NOMO-1 treated with dmso at 0.1 percent for 144 hours (cell line): ENCODE results near the gene CAMK1G.

ENCODE experiments used
- DNase-seq: peaks from one replicate; lab custom pipeline; 2025; ENCODE audit not compliant: unreplicated experiment; lab: John Stamatoyannopoulos, UW

Gene CAMK1G

GRCh38 chr1:209618291-209618690, 34.8 kb downstream of the CAMK1G start:
- no peak for DNase-seq

GRCh38 chr1:209618756-209619420, 35.4 kb downstream of the CAMK1G start:
- DNase-seq, result no peak

GRCh38 chr1:209619696-209620486, 36.4 kb downstream of the CAMK1G start:
- no peak for DNase-seq

GRCh38 chr1:209620487-209620884, 37.0 kb downstream of the CAMK1G start:
- DNase-seq, result no peak

GRCh38 chr1:209621286-209621685, 37.8 kb downstream of the CAMK1G start:
- DNase-seq, result no peak

- DNase-seq, result no peak
Observed at GRCh38 chr1:209621741-209622655, 38.5 kb downstream of the CAMK1G start.

GRCh38 chr1:209622841-209623829, 39.6 kb downstream of the CAMK1G start:
- DNase-seq, result no peak

- no peak for DNase-seq
Observed at GRCh38 chr1:209624558-209625549, 41.3 kb downstream of the CAMK1G start.

- no peak for DNase-seq
Observed at GRCh38 chr1:209625791-209626285, 42.3 kb downstream of the CAMK1G start.

GRCh38 chr1:209626346-209627026, 43.0 kb downstream of the CAMK1G start:
- DNase-seq, result no peak

- peak; percentile 50 for DNase-seq
Observed at GRCh38 chr1:209627027-209627731, 43.7 kb downstream of the CAMK1G start.

- peak; percentile 27 for DNase-seq
Observed at GRCh38 chr1:209627732-209628196, 44.2 kb downstream of the CAMK1G start.

GRCh38 chr1:209628618-209629299, 45.2 kb downstream of the CAMK1G start:
- DNase-seq, result no peak

GRCh38 chr1:209629621-209630382, 46.3 kb downstream of the CAMK1G start:
- DNase-seq, result no peak

- DNase-seq, result no peak
Observed at GRCh38 chr1:209630383-209631225, 47.1 kb downstream of the CAMK1G start.
